A673 (cell line): ENCODE results near the gene MRPL22. TPM values are rescaled to one million over a fixed set of nuclear protein-coding genes. Genes with fewer than 3 reads are reported as not detected.
"Not testable (repeated sequence)": the region's sequence is repeated elsewhere in the genome, so short reads cannot be mapped to it uniquely, and the experiment has no call there.

Experiments used
- BruUV-seq: library from RNA; stranded (reverse); fragments of 400-500 nt; replicated peaks from 2 replicates; lab custom pipeline; 2021; lab: Mats Ljungman, UMichigan
- CTCF ChIA-PET: fragments of 300-600 bp; sonication (Branson Sonifier 250); formaldehyde crosslinking; loops from one replicate; lab custom pipeline; 2022; ENCODE audit warnings: antibody characterized with exemption; lab: Charles Lee
- POLR2A ChIA-PET: fragments of 300-600 bp; sonication (Branson Sonifier 250); formaldehyde crosslinking; loops from one replicate; lab custom pipeline; 2022; ENCODE audit warnings: antibody characterized with exemption; ENCODE audit not compliant: low non-redundant PET; lab: Charles Lee
- DNase-seq: peaks from one replicate; pipeline ENCODE4 v3.0.0-alpha.2; 2015; ENCODE audit warnings: low spot score
- H3K27ac ChIP-seq: fragments of 200-600 bp; sonication (generic); 2 replicates; pipeline ENCODE4 v1.5.1; 2016; ENCODE audit warnings: mixed run types, low read depth, mild to moderate bottlenecking, mixed read lengths, antibody characterized with exemption, low read length; ENCODE audit not compliant: poor library complexity, severe bottlenecking
- H3K27me3 ChIP-seq: fragments of 200-600 bp; sonication (generic); replicated peaks from 2 replicates; pipeline ENCODE4 v1.6.1; 2017; ENCODE audit warnings: mixed run types, low read depth, mild to moderate bottlenecking, mixed read lengths, antibody characterized with exemption, low read length; ENCODE audit not compliant: insufficient read depth, poor library complexity
- H3K36me3 ChIP-seq: fragments of 200-600 bp; sonication (generic); 2 replicates; pipeline ENCODE4 v1.6.1; 2016; ENCODE audit warnings: mixed run types, mild to moderate bottlenecking, mixed read lengths, antibody characterized with exemption, low read length; ENCODE audit not compliant: insufficient read depth, poor library complexity, severe bottlenecking
- H3K4me1 ChIP-seq: fragments of 200-600 bp; sonication (generic); 2 replicates; pipeline ENCODE4 v1.6.1; 2017; ENCODE audit warnings: mixed run types, mild to moderate bottlenecking, mixed read lengths, antibody characterized with exemption, low read length; ENCODE audit not compliant: insufficient read depth, poor library complexity, severe bottlenecking
- H3K4me3 ChIP-seq: fragments of 200-600 bp; sonication (generic); 2 replicates; pipeline ENCODE4 v1.5.1; 2016; ENCODE audit warnings: low read depth, mixed run types, mild to moderate bottlenecking, mixed read lengths, low read length; ENCODE audit not compliant: poor library complexity, severe bottlenecking
- H3K9me3 ChIP-seq: fragments of 200-600 bp; sonication (generic); 2 replicates; pipeline ENCODE4 v1.6.1; 2016; ENCODE audit warnings: mixed run types, low read depth, mild to moderate bottlenecking, mixed read lengths, antibody characterized with exemption, low read length; ENCODE audit not compliant: poor library complexity, severe bottlenecking
- CTCF ChIP-seq: fragments of 300-800, 200-600 bp; sonication (generic); conservative IDR thresholded peaks from 2 replicates; pipeline ENCODE4 v1.5.1; 2017; ENCODE audit warnings: low read depth, mild to moderate bottlenecking, antibody characterized with exemption, low read length, moderate library complexity, mixed read lengths
- EZH2 ChIP-seq: fragments of 200-600 bp; sonication (generic); IDR thresholded peaks from 2 replicates; pipeline ENCODE4 v1.6.1; 2017; ENCODE audit warnings: borderline replicate concordance, low read depth, mild to moderate bottlenecking, mixed read lengths, antibody characterized with exemption, low read length; ENCODE audit not compliant: poor library complexity, severe bottlenecking
- intact Hi-C: fragments of 100-400 bp; cut with micrococcal nuclease; formaldehyde crosslinking; loops from one replicate; pipeline ENCODE4 v1.10.0; 2022; ENCODE audit not compliant: unreplicated experiment
- total RNA-seq: library from RNA; stranded (reverse); gene quantifications from 2 replicates; pipeline ENCODE4 v1.2.3, GENCODE V29; 2021

MRPL22 gene
- total RNA-seq, 1 experiment from 2014 or later: 143 TPM

DNA sequence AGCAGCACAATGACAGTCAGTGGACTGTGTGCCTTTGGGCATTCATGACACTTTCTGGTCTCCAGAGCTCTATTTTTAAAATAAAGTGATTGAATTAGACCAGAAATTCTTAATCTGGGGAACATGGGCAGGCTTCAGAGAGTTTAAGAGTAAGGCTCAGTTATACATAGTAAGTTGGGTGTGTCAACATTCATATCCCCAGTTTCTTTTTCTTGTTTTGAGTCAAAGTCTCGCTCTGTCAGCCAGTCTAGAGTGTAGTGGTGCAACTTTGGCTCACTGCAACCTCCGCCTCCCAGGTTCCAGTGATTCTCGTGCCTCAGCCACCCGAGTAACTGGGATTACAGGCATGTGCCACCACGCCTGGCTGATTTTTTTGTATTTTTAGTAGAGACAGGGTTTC, 59.0 kb downstream of the MRPL22 start:
- POLR2A ChIA-PET: no interaction called here
- intact Hi-C loops: loop anchor here (5.0 kb wide), 1 partner anchor 58 kb away; the partner anchor contains the start of gene MRPL22
- Histone ChIP-seq H3K27ac (no peak overlapping the region), H3K36me3 (no peaks in the 10 kb centered on the region), H3K4me3 (no peak overlapping the region), H3K9me3 (no peaks in the 10 kb centered on the region), H3K4me1 (peaks cover 20% of the 10 kb centered on the region), H3K27me3 (no peaks in the 10 kb centered on the region)
- no TSS peak for BruUV-seq
- no peak for TF ChIP-seq EZH2
- no peak for TF ChIP-seq CTCF
- CTCF ChIA-PET: no interaction called here
- no peak for DNase-seq

DNA sequence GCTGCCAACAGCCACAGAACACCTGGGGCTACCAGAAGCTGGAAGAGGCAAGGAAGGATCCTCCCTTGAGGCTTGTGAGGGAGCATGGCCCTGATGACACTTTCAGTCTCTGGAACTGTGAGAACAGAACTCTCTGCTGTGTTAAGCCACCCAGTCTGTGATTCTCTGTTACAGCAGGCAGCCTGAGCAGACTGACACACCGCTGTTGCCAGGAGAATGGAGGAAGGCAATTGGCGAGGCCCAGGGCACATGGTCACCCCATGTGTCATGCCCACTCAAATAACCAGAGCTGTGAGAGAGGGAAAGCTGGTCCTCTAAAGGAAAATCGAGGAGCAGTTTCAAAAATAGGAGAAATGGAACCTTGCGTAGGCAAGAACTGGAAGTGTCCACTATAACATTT, 60.6 kb downstream of the MRPL22 start:
- no peak for TF ChIP-seq CTCF
- TF ChIP-seq EZH2: no peak
- intact Hi-C loops: loop anchor here (5.0 kb wide), 1 partner anchor 59 kb away; the partner anchor contains the start of gene MRPL22
- no peak for DNase-seq
- H3K36me3 ChIP-seq: no peaks in the 10 kb centered on the region
- H3K27me3 ChIP-seq: no peaks in the 10 kb centered on the region
- no peak overlapping the region for H3K27ac ChIP-seq
- H3K4me1 ChIP-seq: peaks cover 13% of the 10 kb centered on the region
- no TSS peak for BruUV-seq
- no peaks in the 10 kb centered on the region for H3K9me3 ChIP-seq
- ChIA-PET CTCF (no interaction called here), POLR2A (no interaction called here)
- H3K4me3 ChIP-seq: no peak overlapping the region

DNA sequence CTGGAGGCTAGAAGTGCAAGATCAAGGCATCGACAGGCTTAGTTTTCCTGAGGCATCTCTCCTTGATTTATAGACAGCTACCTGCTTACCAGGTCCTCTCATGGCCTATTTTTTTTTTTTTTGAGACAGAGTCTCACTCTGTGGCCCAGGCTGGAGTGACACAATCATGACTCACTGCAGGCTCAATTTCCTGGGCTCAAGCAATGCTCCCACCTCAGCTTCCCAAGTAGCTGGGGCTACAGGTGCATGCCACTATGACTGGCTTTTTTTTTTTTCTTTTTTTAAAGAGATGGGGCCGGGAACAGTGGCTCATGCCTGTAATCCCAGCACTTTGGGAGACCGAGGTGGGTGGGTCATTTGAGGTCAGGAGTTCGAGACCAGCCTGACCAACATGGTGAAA, 61.8 kb downstream of the MRPL22 start:
- DNase-seq, H3K27ac ChIP-seq, POLR2A ChIA-PET, H3K36me3 ChIP-seq, CTCF ChIA-PET, H3K4me1 ChIP-seq, H3K9me3 ChIP-seq, H3K27me3 ChIP-seq, H3K4me3 ChIP-seq, BruUV-seq: not testable (repeated sequence)
- intact Hi-C loops: loop anchor here (5.0 kb wide), 1 partner anchor 60 kb away; the partner anchor contains the start of gene MRPL22
